ENCODE data around the gene VAPB. TPM values are rescaled to one million over a fixed set of nuclear protein-coding genes. Genes with fewer than 3 reads are reported as not detected.

VAPB gene
- total RNA-seq, 1 donor from 2014 or later: 74.5 TPM

- intact Hi-C loops (cut with micrococcal nuclease): no loop called here
- peak; percentile 8 for ATAC-seq
These were observed 81.5 kb downstream of the VAPB start for GRCh38 chr20:58470336-58471192.

GRCh38 chr20:58471193-58472164 is 82.5 kb downstream of the VAPB start:
- intact Hi-C loops (cut with micrococcal nuclease): no loop called here
- DNase-seq (peak; percentile 80), ATAC-seq (peak; percentile 96)

More at GRCh38 chr20:58470336-58471192, 81.5 kb downstream of the VAPB start:
- DNase-seq: no peak

- intact Hi-C loops (cut with micrococcal nuclease): no loop called here
- no peak for DNase-seq
- ATAC-seq: no peak
These were observed 83.4 kb downstream of the VAPB start for GRCh38 chr20:58472273-58473018.

GRCh38 chr20:58473453-58474425 is 84.7 kb downstream of the VAPB start:
- DNase-seq: no peak
- no peak for ATAC-seq
- intact Hi-C loops (cut with micrococcal nuclease): no loop called here

- intact Hi-C loops (cut with micrococcal nuclease): no loop called here
- DNase-seq: no peak
- ATAC-seq: no peak
These were observed 86.4 kb downstream of the VAPB start for GRCh38 chr20:58475466-58475865.

- DNase-seq: no peak
- intact Hi-C loops (cut with micrococcal nuclease): no loop called here
- no peak for ATAC-seq
These were observed 89.2 kb downstream of the VAPB start for GRCh38 chr20:58478141-58478805.

GRCh38 chr20:58479726-58480440 is 90.9 kb downstream of the VAPB start:
- intact Hi-C loops (cut with micrococcal nuclease): no loop called here
- peak; percentile 66 for ATAC-seq

GRCh38 chr20:58480551-58481336 is 91.7 kb downstream of the VAPB start:
- DNase-seq: no peak
- peak; percentile 84 for ATAC-seq
- intact Hi-C loops (cut with micrococcal nuclease): no loop called here

More at GRCh38 chr20:58479726-58480440, 90.9 kb downstream of the VAPB start:
- DNase-seq: peak; percentile 52

GRCh38 chr20:58481481-58482021 is 92.5 kb downstream of the VAPB start:
- intact Hi-C loops (cut with micrococcal nuclease): no loop called here
- ATAC-seq: peak; percentile 58
- no peak for DNase-seq

GRCh38 chr20:58482416-58482815 is 93.4 kb downstream of the VAPB start:
- intact Hi-C loops (cut with micrococcal nuclease): no loop called here
- DNase-seq: no peak
- ATAC-seq: no peak

- intact Hi-C loops (cut with micrococcal nuclease): no loop called here
- ATAC-seq (no peak), DNase-seq (no peak)
These were observed 94.0 kb downstream of the VAPB start for GRCh38 chr20:58483051-58483450.

GRCh38 chr20:58483470-58483869 is 94.4 kb downstream of the VAPB start:
- intact Hi-C loops (cut with micrococcal nuclease): no loop called here
- DNase-seq (no peak), ATAC-seq (no peak)

- intact Hi-C loops (cut with micrococcal nuclease): no loop called here
- ATAC-seq (no peak), DNase-seq (no peak)
These were observed 96.4 kb downstream of the VAPB start for GRCh38 chr20:58485393-58485792.

- intact Hi-C loops (cut with micrococcal nuclease): no loop called here
- ATAC-seq: no peak
- DNase-seq: no peak
These were observed 97.2 kb downstream of the VAPB start for GRCh38 chr20:58486207-58486606.

GRCh38 chr20:58492074-58492718 is 103.2 kb downstream of the VAPB start:
- intact Hi-C loops (cut with micrococcal nuclease): no loop called here
- DNase-seq (no peak), ATAC-seq (no peak)

All from left ventricle myocardium superior (tissue), 1 donor.